ENCODE data around the gene SLC25A23.

SLC25A23 gene

GRCh38 chr19:6476155-6476895 is 16.7 kb upstream of the SLC25A23 start:
- Histone ChIP-seq H3K4me3 (ENCODE audit: low read depth, low read length) (no peak overlapping the region), H3K4me1 (ENCODE audit: control insufficient read depth, insufficient read depth, low read length) (no peaks in the 10 kb centered on the region), H3K27ac (ENCODE audit: extremely low read depth, low read depth, low read length) (no peak overlapping the region), H3K9me3 (ENCODE audit: control insufficient read depth, insufficient read depth, low read depth, low read length) (no peaks in the 10 kb centered on the region), H3K36me3 (ENCODE audit: control insufficient read depth in 2 of 2, insufficient read depth in 1 of 2, low read length in 2 of 2) (no peaks in the 10 kb centered on the region)
- TF ChIP-seq SP2 (tag by site-specific recombination; IDR thresholded peaks at IDR 0.05) (peak; percentile 53; the same call in 1 of the 2 replicates), SP3 (tag by site-specific recombination; IDR thresholded peaks at IDR 0.05) (peak; percentile 74), KLF8 (tag by site-specific recombination; IDR thresholded peaks at IDR 0.05) (peak; percentile 52; the same call in 1 of the 2 replicates)
- TF ChIP-seq, protein P1, sequence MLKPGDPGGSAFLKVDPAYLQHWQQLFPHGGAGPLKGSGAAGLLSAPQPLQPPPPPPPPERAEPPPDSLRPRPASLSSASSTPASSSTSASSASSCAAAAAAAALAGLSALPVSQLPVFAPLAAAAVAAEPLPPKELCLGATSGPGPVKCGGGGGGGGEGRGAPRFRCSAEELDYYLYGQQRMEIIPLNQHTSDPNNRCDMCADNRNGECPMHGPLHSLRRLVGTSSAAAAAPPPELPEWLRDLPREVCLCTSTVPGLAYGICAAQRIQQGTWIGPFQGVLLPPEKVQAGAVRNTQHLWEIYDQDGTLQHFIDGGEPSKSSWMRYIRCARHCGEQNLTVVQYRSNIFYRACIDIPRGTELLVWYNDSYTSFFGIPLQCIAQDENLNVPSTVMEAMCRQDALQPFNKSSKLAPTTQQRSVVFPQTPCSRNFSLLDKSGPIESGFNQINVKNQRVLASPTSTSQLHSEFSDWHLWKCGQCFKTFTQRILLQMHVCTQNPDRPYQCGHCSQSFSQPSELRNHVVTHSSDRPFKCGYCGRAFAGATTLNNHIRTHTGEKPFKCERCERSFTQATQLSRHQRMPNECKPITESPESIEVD (tag by site-specific recombination; IDR thresholded peaks at IDR 0.05), result no peak
- POLR2A ChIA-PET, result interaction anchor here (0.5 to 1.5 kb wide), 3 partner anchors 9 to 387 kb away, joined by 3 to 8 read pairs (median 5); partner anchors contain the start of gene KHSRP
- CTCF ChIA-PET, result interaction anchor here (0.5 to 0.7 kb wide), 4 partner anchors 9 to 1238 kb away, joined by 3 read pairs; no protein-coding TSS in a partner anchor

DNA sequence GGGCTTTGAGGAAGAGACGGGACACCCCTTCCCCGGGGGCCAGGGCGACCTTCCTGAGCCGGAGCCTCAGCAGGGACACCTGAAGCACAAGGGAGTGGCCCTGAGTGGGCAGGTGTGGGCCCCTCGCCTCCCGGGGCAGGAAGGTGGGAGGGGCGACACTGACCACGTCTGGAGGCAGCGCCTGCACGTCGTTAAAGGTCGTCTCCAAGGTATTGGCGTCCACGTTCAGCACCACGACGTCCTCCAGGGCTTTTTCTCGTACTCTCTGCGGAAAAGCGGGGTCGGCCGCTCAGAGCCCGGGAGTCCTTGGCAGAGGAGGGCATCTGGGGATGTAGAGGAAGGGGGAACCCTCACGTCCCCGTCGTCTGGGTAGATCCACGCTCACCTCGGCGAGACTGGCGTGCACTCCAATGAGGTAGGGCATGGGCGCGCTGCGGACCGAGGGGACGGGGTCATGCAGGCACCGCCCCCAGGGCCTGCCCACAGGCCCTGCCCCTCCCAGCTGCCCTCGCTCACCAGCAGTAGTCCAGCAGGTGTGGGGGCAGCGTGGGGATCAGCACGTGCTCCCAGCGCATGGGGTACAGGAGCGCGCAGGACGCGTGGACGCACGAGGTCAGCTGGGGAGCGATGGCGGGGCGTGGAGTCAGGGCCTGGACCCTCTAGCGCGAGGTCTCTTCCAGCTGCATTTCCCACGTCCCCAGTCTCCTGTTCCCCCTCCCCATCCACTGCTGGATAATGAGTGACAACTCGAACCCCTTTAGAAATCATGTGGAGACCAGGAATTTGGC is 15.9 kb upstream of the SLC25A23 start:
- Histone ChIP-seq H3K36me3 (ENCODE audit: control insufficient read depth in 2 of 2, insufficient read depth in 1 of 2, low read length in 2 of 2) (no peaks in the 10 kb centered on the region), H3K4me3 (ENCODE audit: low read depth, low read length) (no peak overlapping the region), H3K9me3 (ENCODE audit: control insufficient read depth, insufficient read depth, low read depth, low read length) (no peaks in the 10 kb centered on the region), H3K27ac (ENCODE audit: extremely low read depth, low read depth, low read length) (no peak overlapping the region), H3K4me1 (ENCODE audit: control insufficient read depth, insufficient read depth, low read length) (no peaks in the 10 kb centered on the region)
- ChIA-PET POLR2A (interaction anchor here (1.5 kb wide), 1 partner anchor 51 kb away, joined by 8 read pairs; the partner anchor contains the start of gene KHSRP), CTCF (interaction anchor here (0.7 kb wide), 1 partner anchor 156 kb away, joined by 3 read pairs; no protein-coding TSS in a partner anchor)
- TF ChIP-seq ZNF223 (tag by site-specific recombination; IDR thresholded peaks at IDR 0.05), result no peak

GRCh38 chr19:6473647-6474046 is 14.1 kb upstream of the SLC25A23 start:
- POLR2A ChIA-PET, result no interaction called here
- CTCF ChIA-PET, result interaction anchor here (1.3 kb wide), 1 partner anchor 390 kb away, joined by 6 read pairs; no protein-coding TSS in a partner anchor
- H3K9me3 ChIP-seq (ENCODE audit: control insufficient read depth, insufficient read depth, low read depth, low read length), result no peaks in the 10 kb centered on the region

More at GRCh38 chr19:6473647-6474046, 14.1 kb upstream of the SLC25A23 start:
- H3K4me3 ChIP-seq (ENCODE audit: low read depth, low read length), result no peak overlapping the region
- TF ChIP-seq ZNF366 (tag by site-specific recombination; conservative IDR thresholded peaks at IDR 0.05), result no peak
- no peak for TF ChIP-seq SALL2 (tag by site-specific recombination; IDR thresholded peaks at IDR 0.05; ENCODE audit: borderline replicate concordance)
- TF ChIP-seq, protein P2, sequence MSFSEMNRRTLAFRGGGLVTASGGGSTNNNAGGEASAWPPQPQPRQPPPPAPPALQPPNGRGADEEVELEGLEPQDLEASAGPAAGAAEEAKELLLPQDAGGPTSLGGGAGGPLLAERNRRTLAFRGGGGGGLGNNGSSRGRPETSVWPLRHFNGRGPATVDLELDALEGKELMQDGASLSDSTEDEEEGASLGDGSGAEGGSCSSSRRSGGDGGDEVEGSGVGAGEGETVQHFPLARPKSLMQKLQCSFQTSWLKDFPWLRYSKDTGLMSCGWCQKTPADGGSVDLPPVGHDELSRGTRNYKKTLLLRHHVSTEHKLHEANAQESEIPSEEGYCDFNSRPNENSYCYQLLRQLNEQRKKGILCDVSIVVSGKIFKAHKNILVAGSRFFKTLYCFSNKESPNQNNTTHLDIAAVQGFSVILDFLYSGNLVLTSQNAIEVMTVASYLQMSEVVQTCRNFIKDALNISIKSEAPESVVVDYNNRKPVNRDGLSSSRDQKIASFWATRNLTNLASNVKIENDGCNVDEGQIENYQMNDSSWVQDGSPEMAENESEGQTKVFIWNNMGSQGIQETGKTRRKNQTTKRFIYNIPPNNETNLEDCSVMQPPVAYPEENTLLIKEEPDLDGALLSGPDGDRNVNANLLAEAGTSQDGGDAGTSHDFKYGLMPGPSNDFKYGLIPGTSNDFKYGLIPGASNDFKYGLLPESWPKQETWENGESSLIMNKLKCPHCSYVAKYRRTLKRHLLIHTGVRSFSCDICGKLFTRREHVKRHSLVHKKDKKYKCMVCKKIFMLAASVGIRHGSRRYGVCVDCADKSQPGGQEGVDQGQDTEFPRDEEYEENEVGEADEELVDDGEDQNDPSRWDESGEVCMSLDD (tag by site-specific recombination; IDR thresholded peaks at IDR 0.05), result no peak
- no peak for TF ChIP-seq ZNF777 (tag by site-specific recombination; IDR thresholded peaks at IDR 0.05; ENCODE audit: borderline replicate concordance)
- no peak for TF ChIP-seq ZNF580 (tag by site-specific recombination; IDR thresholded peaks at IDR 0.05)
- no peak for TF ChIP-seq RBAK (tag by site-specific recombination; IDR thresholded peaks at IDR 0.05)
- TF ChIP-seq ZSCAN4 (tag by site-specific recombination; IDR thresholded peaks at IDR 0.05), result no peak
- no peak overlapping the region for H3K27ac ChIP-seq (ENCODE audit: extremely low read depth, low read depth, low read length)
- no peaks in the 10 kb centered on the region for H3K36me3 ChIP-seq (ENCODE audit: control insufficient read depth in 2 of 2, insufficient read depth in 1 of 2, low read length in 2 of 2)
- H3K4me1 ChIP-seq (ENCODE audit: control insufficient read depth, insufficient read depth, low read length), result no peaks in the 10 kb centered on the region

All from HEK293 (cell line).